GM21786 (cell line): Measurements from ENCODE around the gene DOP1B.
"Not testable (repeated sequence)": the region's sequence is repeated elsewhere in the genome, so short reads cannot be mapped to it uniquely, and the experiment has no call there.

Experiments
- ATAC-seq: cut with Tn5 transposase; IDR thresholded peaks from one replicate; pipeline ENCODE4 v1.9.1; 2021; ENCODE audit not compliant: unreplicated experiment

The DOP1B gene

GRCh38 chr21:36156815-36157670, at the start of gene DOP1B:
DOP1B (plus strand) TSS chr21:36156824; CDS start chr21:36164734, 7,910 bp downstream.
- peak; percentile 9 for ATAC-seq

DNA sequence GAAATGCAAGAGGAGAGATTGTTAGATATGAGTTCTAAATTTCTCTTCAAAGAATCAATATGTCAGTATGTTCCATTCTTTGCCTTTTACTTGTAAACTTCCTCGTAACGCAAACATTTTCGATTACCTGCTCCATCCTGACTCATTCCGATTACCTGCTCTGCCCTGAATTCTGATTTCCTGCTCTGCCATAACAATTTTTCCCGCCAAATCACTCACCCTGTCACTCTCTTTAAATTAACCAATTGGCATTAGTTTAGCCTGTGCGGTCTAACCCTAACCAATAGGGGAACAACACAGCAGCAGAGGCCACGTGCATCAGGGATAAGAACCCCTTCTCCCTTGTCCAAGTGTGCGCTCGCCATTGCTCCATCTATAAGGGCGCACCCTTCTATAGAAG, 46.8 kb upstream of the DOP1B start:
- no peak for ATAC-seq

- no peak for ATAC-seq
Observed at GRCh38 chr21:36111238-36111637, 45.4 kb upstream of the DOP1B start.

- ATAC-seq = no peak
Observed at GRCh38 chr21:36113647-36114428, 42.8 kb upstream of the DOP1B start.

GRCh38 chr21:36115138-36115730, 41.4 kb upstream of the DOP1B start:
- no peak for ATAC-seq

DNA sequence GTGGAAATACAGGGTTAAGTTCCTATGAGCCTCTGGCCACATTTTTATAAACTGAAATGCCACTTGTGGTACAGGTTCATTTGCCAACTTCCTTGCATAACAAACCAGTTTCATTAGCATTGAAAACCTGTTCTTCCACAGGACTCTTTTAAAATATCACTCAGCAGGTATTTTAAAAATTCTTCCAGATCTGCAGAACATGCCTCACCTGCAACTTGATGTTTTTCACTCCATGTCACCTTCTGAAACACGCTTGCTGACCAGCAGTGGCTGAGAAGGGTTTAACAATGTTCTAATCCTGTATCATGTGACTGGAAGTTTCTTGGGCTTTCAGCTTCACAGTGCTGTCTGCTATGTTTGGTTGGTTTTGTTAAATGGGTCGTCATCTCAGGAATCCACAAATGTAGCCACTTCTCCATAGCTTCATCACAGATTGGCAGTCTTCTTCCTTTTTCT, 39.3 kb upstream of the DOP1B start:
- ATAC-seq = no peak

GRCh38 chr21:36120304-36120888, 36.2 kb upstream of the DOP1B start:
- ATAC-seq = no peak

DNA sequence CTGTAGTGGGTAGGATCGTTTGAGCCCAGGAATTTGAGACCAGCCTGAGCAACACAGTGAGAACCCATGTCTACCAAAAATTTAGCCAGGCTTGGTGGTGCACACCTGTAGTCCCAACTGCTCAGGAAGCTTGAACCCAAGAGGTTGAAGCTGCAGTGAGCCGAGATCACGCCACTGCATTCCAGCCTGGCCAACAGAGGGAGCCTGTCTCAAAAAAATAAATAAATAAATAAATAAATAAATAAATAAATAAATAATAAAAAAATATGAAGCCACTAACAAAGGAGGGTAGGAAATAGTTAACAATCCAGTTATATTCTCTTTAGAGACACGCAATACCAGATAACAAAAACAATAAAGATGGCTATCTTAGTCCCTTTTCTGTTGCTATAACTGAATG, 33.6 kb upstream of the DOP1B start:
- ATAC-seq = no peak

DNA sequence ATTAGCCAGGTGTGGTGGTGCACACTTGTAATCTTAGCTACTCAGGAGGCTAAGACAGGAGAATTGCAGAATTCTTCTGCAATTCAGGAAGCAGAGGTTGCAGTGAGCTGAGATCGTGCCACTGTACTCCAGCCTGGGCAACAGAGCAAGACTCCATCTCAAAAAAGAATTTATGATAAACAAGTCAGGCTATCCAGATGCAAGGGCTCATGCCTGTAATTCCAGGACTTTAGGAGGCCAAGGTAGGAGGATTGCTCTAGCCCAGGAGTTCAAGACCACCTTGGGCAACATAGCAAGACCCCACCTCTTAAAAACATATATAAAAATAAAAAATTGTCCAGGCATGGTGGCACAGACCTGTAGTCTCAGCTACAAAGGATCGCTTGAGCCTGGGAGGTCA, 32.2 kb upstream of the DOP1B start:
- ATAC-seq = no peak

GRCh38 chr21:36125512-36126207, 31.0 kb upstream of the DOP1B start:
- no peak for ATAC-seq

DNA sequence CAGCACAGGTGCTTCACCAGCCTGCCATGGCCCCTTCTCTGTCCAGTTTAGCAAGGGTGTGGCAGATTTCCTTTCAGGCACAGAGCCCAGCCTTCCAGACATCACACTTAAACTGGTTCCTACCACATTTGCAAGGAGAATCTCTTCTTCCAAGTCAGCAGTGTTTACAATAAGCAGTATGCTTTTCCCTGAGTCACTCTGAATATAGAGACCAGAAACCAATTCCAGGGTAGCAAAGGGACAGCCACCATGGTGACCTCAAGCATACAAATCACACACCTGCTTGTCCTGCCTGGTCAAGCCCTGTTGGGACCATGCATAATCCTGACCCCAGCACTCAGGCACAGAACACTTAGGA, 30.4 kb upstream of the DOP1B start:
- ATAC-seq = no peak

GRCh38 chr21:36126621-36127110, 30.0 kb upstream of the DOP1B start:
- ATAC-seq = no peak

GRCh38 chr21:36127250-36127904, 29.2 kb upstream of the DOP1B start:
- no peak for ATAC-seq

GRCh38 chr21:36127977-36128376, 28.6 kb upstream of the DOP1B start:
- ATAC-seq = no peak

DNA sequence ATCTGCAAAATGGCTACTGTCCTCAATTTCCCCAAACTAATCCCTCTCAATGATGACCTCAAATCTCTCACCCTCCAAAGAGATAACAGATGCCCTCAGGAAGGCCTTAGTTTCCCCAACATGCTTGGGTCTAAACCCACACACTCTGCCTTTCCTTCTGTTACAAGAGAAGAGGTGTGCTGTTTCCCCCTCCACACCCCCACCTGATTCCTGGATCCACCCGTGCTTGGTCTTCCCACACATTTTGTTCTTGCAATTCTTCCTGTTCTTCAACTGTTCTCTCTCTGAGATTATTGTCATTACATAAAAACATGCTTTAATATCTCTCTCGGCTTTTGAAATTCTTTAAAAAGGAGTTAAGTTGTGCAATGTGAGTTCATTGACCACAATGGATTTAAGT, 27.4 kb upstream of the DOP1B start:
- no peak for ATAC-seq

DNA sequence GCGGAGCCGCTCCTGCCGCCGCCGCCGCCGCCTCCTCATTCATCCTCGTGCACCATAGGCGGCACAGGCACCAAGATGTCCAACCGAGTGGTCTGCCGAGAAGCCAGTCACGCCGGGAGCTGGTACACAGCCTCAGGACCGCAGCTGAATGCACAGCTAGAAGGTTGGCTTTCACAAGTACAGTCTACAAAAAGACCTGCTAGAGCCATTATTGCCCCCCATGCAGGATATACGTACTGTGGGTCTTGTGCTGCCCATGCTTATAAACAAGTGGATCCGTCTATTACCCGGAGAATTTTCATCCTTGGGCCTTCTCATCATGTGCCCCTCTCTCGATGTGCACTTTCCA, 26.2 kb upstream of the DOP1B start:
- ATAC-seq = not testable (repeated sequence)

DNA sequence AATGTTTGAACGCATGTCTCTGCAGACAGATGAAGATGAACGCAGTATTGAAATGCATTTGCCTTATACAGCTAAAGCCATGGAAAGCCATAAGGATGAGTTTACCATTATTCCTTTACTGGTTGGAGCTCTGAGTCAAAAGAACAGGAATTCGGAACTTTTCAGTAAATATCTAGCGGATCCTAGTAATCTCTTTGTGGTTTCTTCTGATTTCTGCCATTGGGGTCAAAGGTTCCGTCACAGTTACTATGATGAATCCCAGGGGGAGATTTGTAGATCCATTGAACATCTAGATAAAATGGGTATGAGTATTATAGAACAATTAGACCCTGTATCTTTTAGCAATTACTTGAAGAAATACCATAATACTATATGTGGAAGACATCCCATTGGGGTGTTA, 25.8 kb upstream of the DOP1B start:
- not testable (repeated sequence) for ATAC-seq

GRCh38 chr21:36132696-36133095, 23.9 kb upstream of the DOP1B start:
- no peak for ATAC-seq

DNA sequence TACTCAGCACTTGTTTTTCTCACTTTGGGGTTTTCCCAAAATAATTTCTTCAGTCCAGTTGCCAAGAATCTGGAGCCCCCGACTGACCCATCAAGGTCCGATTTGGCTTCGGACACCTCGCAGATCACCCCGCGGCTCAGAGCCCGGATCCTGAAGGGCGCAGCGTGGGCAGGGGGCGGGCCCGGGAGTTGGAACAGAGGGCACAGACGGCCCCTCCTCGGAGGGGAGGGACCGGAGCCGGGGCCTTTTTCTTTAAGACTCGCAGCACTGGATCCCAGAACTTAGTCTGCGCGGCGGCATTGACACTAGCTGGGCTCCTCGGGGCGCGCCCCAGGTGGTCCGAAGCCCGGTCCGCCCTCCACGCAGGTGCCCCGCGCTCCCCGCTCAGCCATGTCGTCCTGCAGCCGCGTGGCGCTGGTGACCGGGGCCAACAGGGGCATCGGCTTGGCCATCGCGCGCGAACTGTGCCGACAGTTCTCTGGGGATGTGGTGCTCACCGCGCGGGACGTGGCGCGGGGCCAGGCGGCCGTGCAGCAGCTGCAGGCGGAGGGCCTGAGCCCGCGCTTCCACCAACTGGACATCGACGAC, 21.7 kb upstream of the DOP1B start, which contains the start of gene CBR3:
CBR3 (plus strand) TSS at position 277 of the 588 bp plus-strand sequence; CDS start at position 391, 114 bp downstream.
- ATAC-seq = no peak
